Hepatocyte (in vitro differentiated cells): ENCODE results near the gene CCDC12. TPM values are rescaled to one million over a fixed set of nuclear protein-coding genes. Genes with fewer than 3 reads are reported as not detected.

Experiments used
- DNase-seq: peaks from one replicate; pipeline ENCODE4 v3.0.0-alpha.2; 2016; ENCODE audit warnings: low spot score
- H2AFZ ChIP-seq: fragments of 200-600 bp; sonication (generic); 2 replicates; pipeline ENCODE4 v1.6.0; 2016; ENCODE audit warnings: antibody characterized with exemption, mild to moderate bottlenecking
- H3K27ac ChIP-seq: fragments of 200-600 bp; sonication (generic); 2 replicates; pipeline ENCODE4 v1.5.1; 2016; ENCODE audit warnings: mild to moderate bottlenecking
- H3K27me3 ChIP-seq: fragments of 200-600 bp; sonication (generic); 2 replicates; pipeline ENCODE4 v1.6.1; 2016
- H3K36me3 ChIP-seq: fragments of 200-600 bp; sonication (generic); replicated peaks from 2 replicates; pipeline ENCODE4 v1.5.1; 2016; ENCODE audit warnings: low read depth; ENCODE audit not compliant: insufficient read depth
- H3K4me1 ChIP-seq: fragments of 200-600 bp; sonication (generic); 2 replicates; pipeline ENCODE4 v1.5.1; 2016; ENCODE audit warnings: mild to moderate bottlenecking, moderate library complexity; ENCODE audit not compliant: insufficient read depth
- H3K4me2 ChIP-seq: fragments of 200-600 bp; sonication (generic); 2 replicates; pipeline ENCODE4 v1.6.0; 2016
- H3K4me3 ChIP-seq: fragments of 200-600 bp; sonication (generic); 2 replicates; pipeline ENCODE4 v1.5.1; 2016; ENCODE audit warnings: mild to moderate bottlenecking
- H3K79me2 ChIP-seq: fragments of 200-600 bp; sonication (generic); 2 replicates; pipeline ENCODE4 v1.6.0; 2017; ENCODE audit warnings: mild to moderate bottlenecking
- H3K9me2 ChIP-seq: fragments of 200-600 bp; sonication (generic); replicated peaks from 2 replicates; pipeline ENCODE4 v1.6.0; 2017; ENCODE audit warnings: mild to moderate bottlenecking; ENCODE audit not compliant: insufficient read depth
- H3K9me3 ChIP-seq: fragments of 200-600 bp; sonication (generic); 2 replicates; pipeline ENCODE4 v1.5.1; 2016; ENCODE audit warnings: low read depth, mild to moderate bottlenecking
- H4K20me1 ChIP-seq: fragments of 200-600 bp; sonication (generic); 2 replicates; pipeline ENCODE4 v1.6.0; 2016; ENCODE audit warnings: mild to moderate bottlenecking; ENCODE audit not compliant: insufficient read depth, poor library complexity, severe bottlenecking
- CTCF ChIP-seq: fragments of 200-600 bp; sonication (generic); IDR thresholded peaks from 2 replicates; pipeline ENCODE4 v1.5.1; 2016; ENCODE audit warnings: antibody characterized with exemption, mild to moderate bottlenecking; ENCODE audit not compliant: poor library complexity
- EZH2 ChIP-seq: fragments of 200-600 bp; sonication (generic); IDR thresholded peaks from 2 replicates; pipeline ENCODE4 v1.6.1; 2016; ENCODE audit warnings: antibody characterized with exemption, mild to moderate bottlenecking, borderline replicate concordance
- EZH2phosphoT487 ChIP-seq: fragments of 200-600 bp; sonication (generic); IDR thresholded peaks from one replicate; pipeline ENCODE4 v1.6.1; 2018; ENCODE audit warnings: antibody characterized with exemption, mild to moderate bottlenecking, low read depth, moderate library complexity; ENCODE audit not compliant: unreplicated experiment, severe bottlenecking
- WGBS: methylation state at CpG from one replicate; pipeline ENCODE4 v1.1.6; 2016; ENCODE audit warnings: low lambda C conversion rate; ENCODE audit errors: missing lambda C conversion rate; 5-methylcytosine and 5-hydroxymethylcytosine counted together
- polyA plus RNA-seq: library from polyadenylated mRNA; unstranded; fragments of >200 nt; fragmentation: Nextera tagmentation; extraction: Ambion mirVana; gene quantifications from 2 replicates; pipeline ENCODE4 v1.2.1, GENCODE V29; 2016
- total RNA-seq: library from RNA; depleted of rRNA; stranded (reverse); fragments of >200 nt; gene quantifications from 2 replicates; pipeline ENCODE4 v1.2.3, GENCODE V29; 2014

Gene CCDC12
- total and polyA plus RNA-seq, 2 experiments from 2014 or later = 41.1 to 78.4 TPM

DNA sequence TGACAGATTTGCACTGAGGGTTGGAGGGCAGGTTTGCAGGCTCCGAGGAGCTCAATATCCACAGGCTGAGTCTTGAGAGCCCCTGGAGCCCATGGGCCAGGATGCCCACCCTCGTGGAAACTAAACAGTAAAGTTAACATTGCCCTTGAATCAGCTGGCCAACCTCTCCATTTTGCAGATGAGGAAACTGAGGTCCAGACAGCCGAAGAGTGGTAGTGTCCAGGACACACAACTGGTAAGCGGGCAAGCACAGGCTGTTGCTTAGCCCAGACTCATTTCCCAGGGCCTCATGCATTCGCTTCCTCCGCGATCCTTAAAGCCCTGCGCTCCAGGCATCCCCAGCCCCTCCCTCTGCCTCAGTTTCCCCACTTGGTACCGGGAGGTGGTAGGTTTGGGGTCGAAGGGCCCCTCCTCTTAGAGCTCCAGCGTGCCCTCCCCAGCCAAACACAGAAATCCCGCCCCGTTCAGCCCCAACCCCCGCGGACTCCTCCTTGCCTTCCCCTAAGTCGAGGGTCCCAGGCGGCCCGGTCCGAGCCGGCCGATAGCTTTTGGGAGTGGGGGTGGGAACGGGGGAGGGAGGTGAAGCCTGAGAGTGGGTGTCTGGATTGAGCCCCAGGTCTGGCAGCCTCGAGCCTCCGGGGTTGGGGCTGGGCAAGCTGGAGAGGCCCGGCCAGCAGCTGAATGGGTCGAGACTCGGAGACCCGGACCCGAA is 95.5 kb downstream of the CCDC12 start:
- Histone ChIP-seq H3K27ac (peak overlapping the region; percentile 87), H3K4me2 (peak overlapping the region; percentile 98)

GRCh38 chr3:46878781-46879436 is 97.6 kb downstream of the CCDC12 start:
- Histone ChIP-seq H3K27me3 (peaks cover 24% of the 10 kb centered on the region), H3K36me3 (no peaks in the 10 kb centered on the region), H2AFZ (no peak overlapping the region), H3K9me2 (no peaks in the 10 kb centered on the region), H4K20me1 (no peaks in the 10 kb centered on the region), H3K4me3 (no peak overlapping the region), H3K4me2 (peak overlapping the region; percentile 26), H3K9me3 (no peaks in the 10 kb centered on the region), H3K79me2 (peaks cover 12% of the 10 kb centered on the region), H3K4me1 (peaks cover 57% of the 10 kb centered on the region), H3K27ac (peak overlapping the region; percentile 44)
- 21% methylated on average over 2 of the region's 2 CpGs for WGBS
- TF ChIP-seq EZH2phosphoT487 (no peak), CTCF (no peak), EZH2 (no peak)
- peak; percentile 71 for DNase-seq

More for the DNA sequence above, 95.5 kb downstream of the CCDC12 start:
- TF ChIP-seq EZH2phosphoT487 = no peak
- TF ChIP-seq EZH2 = no peak
- TF ChIP-seq CTCF = no peak
- peaks cover 22% of the 10 kb centered on the region for H3K79me2 ChIP-seq
- no peaks in the 10 kb centered on the region for H3K9me3 ChIP-seq
- peaks cover 39% of the 10 kb centered on the region for H3K4me1 ChIP-seq
- H3K4me3 ChIP-seq = peak overlapping the region; percentile 77
- no peaks in the 10 kb centered on the region for H3K36me3 ChIP-seq
- no peaks in the 10 kb centered on the region for H3K9me2 ChIP-seq
- H4K20me1 ChIP-seq = no peaks in the 10 kb centered on the region
- peaks cover 36% of the 10 kb centered on the region for H3K27me3 ChIP-seq
- peak overlapping the region; percentile 39 for H2AFZ ChIP-seq
- no peak for DNase-seq
- WGBS = 44% methylated on average over 12 of the region's 29 CpGs

GRCh38 chr3:46877406-46878125 is 99.0 kb downstream of the CCDC12 start, which contains the start of gene PTH1R:
Gene PTH1R (plus strand): TSS chr3:46877721. CDS start chr3:46883560, 5,839 bp downstream.
- peaks cover 17% of the 10 kb centered on the region for H3K27me3 ChIP-seq
- H3K9me3 ChIP-seq = no peaks in the 10 kb centered on the region
- no peak within 1 kb of the TSS for H3K4me3 ChIP-seq
- H3K79me2 ChIP-seq = peaks cover 9% of the 10 kb centered on the region
- peak within 1 kb of the TSS; percentile 60 for H3K27ac ChIP-seq
- peak within 1 kb of the TSS; percentile 26 for H3K4me2 ChIP-seq
- H2AFZ ChIP-seq = no peak within 1 kb of the TSS
- H3K36me3 ChIP-seq = no peaks in the 10 kb centered on the region
- TF ChIP-seq EZH2 (no peak), CTCF (no peak), EZH2phosphoT487 (no peak)
- 80% methylated on average over 7 of the region's 7 CpGs for WGBS
- DNase-seq = peak; percentile 31
- no peaks in the 10 kb centered on the region for H4K20me1 ChIP-seq
- H3K4me1 ChIP-seq = peaks cover 66% of the 10 kb centered on the region
- H3K9me2 ChIP-seq = no peaks in the 10 kb centered on the region
